ENCODE data around the gene CADPS.

CADPS gene

DNA sequence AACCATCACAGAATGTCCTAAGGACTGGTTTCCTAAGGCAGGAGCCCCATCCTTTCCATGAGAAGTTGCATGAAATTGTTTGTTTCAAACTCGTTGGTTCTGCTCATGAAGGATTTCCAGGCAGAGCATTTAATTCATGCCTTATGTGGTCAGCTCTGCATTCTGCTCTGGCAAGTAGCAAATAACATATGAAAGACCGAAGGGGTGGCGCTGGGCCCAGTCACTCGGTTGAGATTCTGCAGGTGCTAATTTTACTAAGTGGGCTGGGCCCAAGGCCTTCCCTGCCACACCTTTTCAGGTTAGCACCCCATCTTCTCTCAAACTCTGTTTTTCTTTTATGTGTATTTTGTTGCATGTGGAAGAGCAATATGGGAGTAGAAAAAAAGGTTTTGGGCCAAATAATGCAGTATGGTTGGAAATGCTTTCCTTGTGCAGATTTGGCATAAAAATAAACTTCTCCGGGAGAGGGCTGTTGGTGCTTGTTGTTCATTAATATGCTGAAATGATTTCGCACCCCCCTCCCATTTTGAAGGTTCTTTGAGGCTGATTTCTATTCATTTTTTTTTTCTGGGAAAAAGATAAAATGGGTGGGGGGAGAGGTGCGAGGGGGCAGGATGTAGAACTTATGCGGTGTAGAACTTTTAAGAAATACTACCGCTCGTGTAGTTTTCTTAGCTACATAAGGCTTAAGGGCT lies 318.9 kb downstream of the CADPS start:
- no peak for DNase-seq

- DNase-seq = no peak
These were observed 320.9 kb downstream of the CADPS start for GRCh38 chr3:62554264-62554799.

DNA sequence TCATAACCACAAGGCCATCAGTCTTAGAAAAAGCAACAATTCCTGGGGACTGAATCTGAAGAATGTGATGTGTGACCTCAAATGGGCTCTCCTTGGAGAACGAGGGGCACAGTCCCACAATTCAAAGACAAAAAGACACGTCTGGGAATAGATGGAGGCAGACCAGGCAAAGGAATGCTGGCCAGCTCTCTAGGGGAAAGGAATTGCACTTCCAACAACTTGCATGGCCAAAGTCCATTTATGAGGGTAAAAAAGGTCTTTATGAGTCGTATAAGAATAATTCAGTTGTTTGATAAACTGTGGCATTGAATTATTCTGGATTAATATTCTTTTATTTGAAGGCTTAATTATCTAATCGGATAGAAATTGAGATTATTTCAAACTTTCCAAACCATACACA lies 321.4 kb downstream of the CADPS start:
- no peak for DNase-seq

- no peak for DNase-seq
These were observed 323.7 kb downstream of the CADPS start for GRCh38 chr3:62551556-62551955.

- no peak for DNase-seq
These were observed 324.8 kb downstream of the CADPS start for GRCh38 chr3:62550439-62550838.

DNA sequence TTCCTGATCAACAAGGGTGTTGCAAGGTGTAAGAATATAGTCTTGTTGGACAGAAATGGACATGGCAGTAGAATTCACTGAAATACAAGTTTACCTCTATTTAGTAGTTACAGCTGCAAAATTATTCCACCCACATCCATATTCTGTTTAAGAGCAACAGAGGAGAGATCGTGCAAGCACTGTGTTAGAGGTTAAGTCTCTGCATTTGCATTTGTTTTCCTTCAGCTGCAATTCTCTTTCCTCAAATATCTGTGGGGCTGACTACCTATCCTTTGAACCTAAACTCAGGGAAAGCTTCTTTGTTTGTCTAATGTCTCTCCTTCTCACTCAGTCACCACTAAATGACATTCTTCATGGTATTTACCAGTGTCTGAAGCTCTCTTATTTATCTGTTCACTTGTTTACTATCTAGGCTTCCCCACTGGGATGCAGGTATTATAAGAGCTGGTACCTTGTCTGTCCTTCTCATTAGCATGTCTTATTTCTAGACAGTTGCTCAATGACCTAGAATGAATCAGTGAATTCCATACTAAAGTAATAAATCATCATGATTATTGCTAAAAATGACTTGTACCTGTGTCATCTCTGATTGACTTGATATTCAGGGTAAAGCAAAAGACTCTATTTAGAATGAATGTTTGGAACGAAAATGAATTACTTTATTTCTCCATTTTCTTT lies 326.5 kb downstream of the CADPS start:
- DNase-seq = no peak

- peak; percentile 39 for DNase-seq
These were observed 328.9 kb downstream of the CADPS start for GRCh38 chr3:62546266-62546665.

GRCh38 chr3:62542185-62542584 lies 333.0 kb downstream of the CADPS start:
- no peak for DNase-seq

GRCh38 chr3:62539762-62540161 lies 335.5 kb downstream of the CADPS start:
- no peak for DNase-seq

- no peak for DNase-seq
These were observed 336.4 kb downstream of the CADPS start for GRCh38 chr3:62538691-62539356.

GRCh38 chr3:62534326-62534725 lies 340.9 kb downstream of the CADPS start:
- DNase-seq = no peak

DNA sequence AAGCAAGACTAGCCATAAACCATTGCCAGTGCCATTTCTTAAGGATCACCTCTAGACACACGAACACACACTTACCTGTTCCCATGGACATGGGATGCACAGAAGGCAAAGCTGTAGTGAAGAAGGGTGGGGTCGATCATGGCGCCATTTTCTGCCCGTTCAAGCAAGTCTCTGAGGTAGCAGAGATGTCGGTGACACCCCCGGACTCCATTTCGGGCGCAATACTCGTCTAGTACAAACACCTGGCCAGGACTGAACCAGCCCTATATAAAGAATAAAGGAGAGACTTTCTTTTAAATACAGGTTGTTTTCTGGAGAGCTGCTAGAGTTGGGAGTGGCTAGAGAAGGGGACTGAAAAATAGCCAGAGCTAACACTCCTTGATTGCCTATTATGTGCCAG lies 342.4 kb downstream of the CADPS start:
- no peak for DNase-seq

- no peak for DNase-seq
These were observed 343.2 kb downstream of the CADPS start for GRCh38 chr3:62531981-62532380.

DNA sequence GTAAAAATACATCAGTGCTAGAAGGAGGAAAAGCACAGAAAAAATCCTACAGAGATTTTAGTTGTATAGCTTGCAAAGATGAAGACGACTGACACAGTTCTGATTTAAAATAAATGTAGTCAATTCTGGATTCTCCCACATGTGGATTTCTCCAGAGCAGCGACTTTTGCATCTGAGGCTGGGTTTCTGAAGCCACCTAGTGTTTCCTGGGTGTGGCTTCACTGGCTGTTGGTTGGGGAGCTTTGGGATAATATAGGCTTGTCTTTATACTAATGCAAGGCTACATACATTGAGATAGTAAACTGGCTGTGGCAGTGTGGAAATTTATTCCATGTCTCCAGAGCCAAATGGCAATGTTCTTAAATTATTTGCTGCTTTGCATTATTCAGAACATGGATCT lies 343.7 kb downstream of the CADPS start:
- no peak for DNase-seq

GRCh38 chr3:62529230-62529629 lies 346.0 kb downstream of the CADPS start:
- DNase-seq = peak; percentile 9

- peak; percentile 56 for DNase-seq
These were observed 347.7 kb downstream of the CADPS start for GRCh38 chr3:62527474-62527873.

DNA sequence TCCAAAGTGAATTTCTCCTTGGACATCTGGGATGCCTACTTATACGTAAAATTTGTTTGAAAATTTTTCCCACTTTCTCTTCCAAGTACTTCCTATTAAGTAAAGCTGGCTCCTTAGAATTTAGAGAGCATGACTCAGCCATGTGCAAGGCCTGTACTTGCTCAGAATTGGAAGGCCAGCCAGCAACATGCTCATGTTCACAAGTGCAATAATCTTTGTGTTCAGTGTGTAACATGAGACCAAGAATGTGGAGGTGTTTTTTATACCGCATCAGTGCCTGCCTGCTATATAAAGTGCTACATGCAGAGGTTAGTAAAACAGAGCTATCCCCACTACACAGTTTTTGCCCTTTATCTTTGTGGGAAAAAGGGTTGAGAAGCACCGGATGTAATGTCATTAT lies 349.9 kb downstream of the CADPS start:
- peak; percentile 79 for DNase-seq

DNA sequence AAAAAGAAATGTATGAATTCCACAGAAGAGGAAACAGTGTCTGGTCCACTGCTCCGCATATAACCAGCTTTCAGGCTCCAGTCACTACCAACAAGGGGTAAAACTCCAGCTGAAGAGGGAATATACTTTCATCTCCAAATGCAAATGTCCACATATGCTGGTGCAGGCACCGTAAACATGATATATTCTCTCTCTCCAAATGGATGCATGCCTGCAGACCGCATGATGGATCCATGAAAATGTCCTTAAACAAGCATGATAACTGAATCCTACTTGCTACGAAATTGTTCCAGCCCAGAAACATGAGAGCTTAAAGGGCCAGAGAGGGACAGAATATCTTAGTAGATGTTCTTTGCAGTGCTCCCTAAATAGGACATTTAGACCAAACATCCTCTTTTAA lies 351.5 kb downstream of the CADPS start:
- no peak for DNase-seq

DNA sequence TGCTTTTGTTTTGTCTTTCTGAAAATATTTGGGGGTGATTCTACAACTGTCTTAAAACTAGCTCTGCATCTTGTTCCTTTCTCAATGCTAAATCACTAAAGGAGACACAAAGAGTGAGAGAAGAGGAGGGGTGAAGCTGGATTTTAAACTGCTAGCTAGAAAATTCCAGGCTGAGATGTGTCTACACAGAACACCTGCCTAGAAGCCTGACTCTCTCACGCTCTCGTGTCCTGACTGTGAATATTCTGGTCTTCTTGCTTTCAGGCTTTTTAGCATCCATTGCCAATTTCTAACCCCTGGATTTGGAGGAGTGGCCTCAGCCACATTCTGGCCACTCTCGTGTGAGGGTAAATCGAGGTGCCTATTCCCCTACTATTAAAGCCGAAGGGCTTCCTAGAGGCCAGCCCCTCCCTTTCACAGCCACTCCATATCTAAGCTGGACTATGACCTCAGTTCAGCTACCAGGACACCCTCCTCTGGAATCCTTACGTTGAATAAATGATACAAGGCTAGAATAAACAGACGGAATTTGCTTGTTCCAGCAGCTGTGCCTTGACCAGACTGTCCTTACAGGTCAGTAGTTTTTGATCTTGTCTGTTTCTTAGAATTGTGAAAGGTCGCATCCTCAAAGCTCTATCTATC lies 353.6 kb downstream of the CADPS start:
- no peak for DNase-seq

GRCh38 chr3:62503516-62503915 lies 371.7 kb downstream of the CADPS start:
- DNase-seq = no peak

DNA sequence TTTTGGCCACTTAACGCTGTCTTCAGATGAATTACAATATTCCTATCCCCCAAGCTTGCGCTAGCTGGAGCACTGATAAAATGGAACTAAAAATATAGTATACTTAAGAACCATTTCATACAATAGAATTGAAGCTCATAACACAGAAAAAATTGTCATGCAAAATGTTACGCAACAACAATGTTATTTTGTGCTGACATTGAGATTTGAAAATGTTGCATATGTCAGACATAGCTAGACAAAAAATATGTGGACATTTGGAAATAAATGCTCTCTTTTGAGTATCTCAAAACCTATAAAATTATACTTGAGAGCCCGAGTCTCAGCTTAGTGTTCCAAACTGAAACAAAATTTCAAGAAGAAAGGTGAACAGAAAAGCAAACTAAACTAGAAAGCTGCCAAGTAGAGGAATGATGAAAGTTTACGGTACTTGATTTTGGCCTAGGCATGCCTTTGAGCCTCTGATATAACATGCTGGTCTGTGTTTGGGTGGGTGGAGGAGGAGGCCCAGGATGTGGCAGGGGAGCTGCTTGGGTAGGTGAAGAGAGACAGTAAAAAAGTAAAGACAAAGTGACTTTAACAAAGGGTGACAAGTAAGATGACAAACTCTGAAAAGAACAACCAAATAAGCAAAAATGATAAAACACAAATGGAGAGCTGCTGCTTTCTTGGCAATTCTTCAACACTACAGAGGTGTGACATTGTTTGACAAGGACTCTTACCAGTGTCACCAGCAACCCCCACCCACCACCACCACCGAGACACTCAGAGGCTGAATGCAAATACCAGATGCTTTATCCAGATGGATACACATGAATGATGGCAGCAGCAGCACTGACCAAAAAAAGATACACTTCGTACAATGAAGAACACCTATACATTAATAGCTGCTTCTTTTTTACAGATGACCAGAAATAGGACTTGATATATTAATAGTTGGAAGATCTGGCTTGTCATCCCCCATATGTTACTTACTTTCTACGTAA lies 372.6 kb downstream of the CADPS start:
- DNase-seq = no peak

GRCh38 chr3:62501289-62501668 lies 373.9 kb downstream of the CADPS start:
- no peak for DNase-seq
